ENCODE data around the gene VCPKMT. TPM values are rescaled to one million over a fixed set of nuclear protein-coding genes. Genes with fewer than 3 reads are reported as not detected.

Gene VCPKMT
- total RNA-seq, 1 donor from 2014 or later: 13.0 TPM

- Mint-ChIP-seq H3K27me3 (ENCODE audit: low read depth) (no peaks in the 10 kb centered on the region), H3K4me3 (no peak overlapping the region)
Observed at GRCh38 chr14:50061664-50062437, 54.5 kb downstream of the VCPKMT start.

GRCh38 chr14:50060871-50061663, 55.3 kb downstream of the VCPKMT start:
- Mint-ChIP-seq H3K9me3 (no peaks in the 10 kb centered on the region), H3K27ac (ENCODE audit: unreplicated experiment) (peak overlapping the region; percentile 59), H3K4me1 (peaks cover 10% of the 10 kb centered on the region), H3K36me3 (ENCODE audit: low read depth) (no peaks in the 10 kb centered on the region), H3K27me3 (ENCODE audit: low read depth) (no peaks in the 10 kb centered on the region), H3K4me3 (no peak overlapping the region)
- no peak for DNase-seq (ENCODE audit: low read depth, low spot score)
- peak; percentile 32 for TF ChIP-seq CTCF (conservative IDR thresholded peaks at IDR 0.05)

More at GRCh38 chr14:50061664-50062437, 54.5 kb downstream of the VCPKMT start:
- Mint-ChIP-seq H3K27ac (ENCODE audit: unreplicated experiment) (peak overlapping the region; percentile 59), H3K4me1 (peaks cover 10% of the 10 kb centered on the region), H3K36me3 (ENCODE audit: low read depth) (no peaks in the 10 kb centered on the region), H3K9me3 (no peaks in the 10 kb centered on the region)
- no peak for TF ChIP-seq CTCF (conservative IDR thresholded peaks at IDR 0.05)
- no peak for DNase-seq (ENCODE audit: low read depth, low spot score)

- no peaks in the 10 kb centered on the region for H3K27me3 Mint-ChIP-seq (ENCODE audit: low read depth)
- peaks cover 10% of the 10 kb centered on the region for H3K4me1 Mint-ChIP-seq
- TF ChIP-seq CTCF (conservative IDR thresholded peaks at IDR 0.05): no peak
- DNase-seq (ENCODE audit: low read depth, low spot score): no peak
- H3K36me3 Mint-ChIP-seq (ENCODE audit: low read depth): no peaks in the 10 kb centered on the region
- H3K27ac Mint-ChIP-seq (ENCODE audit: unreplicated experiment): peak overlapping the region; percentile 66
- no peaks in the 10 kb centered on the region for H3K9me3 Mint-ChIP-seq
- no peak overlapping the region for H3K4me3 Mint-ChIP-seq
Observed at GRCh38 chr14:50059763-50060616, 56.4 kb downstream of the VCPKMT start.

Other genes with a start within 250 kb of the VCPKMT start
- 55.8 and 58.0 TPM in 2 replicates for gene ARF6, start 223.5 kb downstream of the VCPKMT start, total RNA-seq
- gene SOS2, start 115.0 kb upstream of the VCPKMT start, total RNA-seq: 25.9 and 26.3 TPM in 2 replicates
- 14.6 and 16.8 TPM in 2 replicates for gene L2HGDH, start 195.7 kb upstream of the VCPKMT start, total RNA-seq
- 18.8 and 19.1 TPM in 2 replicates for gene DMAC2L, start 195.8 kb upstream of the VCPKMT start, total RNA-seq

All from neural crest cell (in vitro differentiated cells).